HUDEP-2 (cell line): ENCODE results near the gene CDKAL1.
"Not testable (repeated sequence)": the region's sequence is repeated elsewhere in the genome, so short reads cannot be mapped to it uniquely, and the experiment has no call there.

Source experiments
- DNase-seq, 76 experiments: peaks; one replicate each; lab custom pipeline; 2025; ENCODE audit not compliant: unreplicated experiment in 76 of 76; lab: John Stamatoyannopoulos, UW

CDKAL1 gene

DNA sequence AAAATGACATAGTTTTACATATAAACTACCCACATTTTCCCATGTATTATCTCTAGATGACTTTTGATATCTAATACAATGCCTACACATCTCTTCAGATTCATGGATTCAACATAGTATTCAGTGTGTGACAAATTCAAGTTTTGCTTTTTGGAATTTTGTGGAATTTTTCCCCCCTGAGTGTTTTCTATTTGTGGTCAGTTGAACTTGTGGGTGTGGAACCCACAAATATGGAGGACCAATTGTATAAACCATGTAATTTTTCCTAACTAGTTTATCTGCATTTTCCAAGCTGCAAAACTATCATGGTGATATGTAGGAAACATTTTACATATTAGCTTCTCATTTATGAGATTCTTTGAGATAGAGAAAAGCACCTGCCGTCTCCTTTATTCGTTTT, 685.0 kb downstream of the CDKAL1 start:
- DNase-seq, result no peak

DNA sequence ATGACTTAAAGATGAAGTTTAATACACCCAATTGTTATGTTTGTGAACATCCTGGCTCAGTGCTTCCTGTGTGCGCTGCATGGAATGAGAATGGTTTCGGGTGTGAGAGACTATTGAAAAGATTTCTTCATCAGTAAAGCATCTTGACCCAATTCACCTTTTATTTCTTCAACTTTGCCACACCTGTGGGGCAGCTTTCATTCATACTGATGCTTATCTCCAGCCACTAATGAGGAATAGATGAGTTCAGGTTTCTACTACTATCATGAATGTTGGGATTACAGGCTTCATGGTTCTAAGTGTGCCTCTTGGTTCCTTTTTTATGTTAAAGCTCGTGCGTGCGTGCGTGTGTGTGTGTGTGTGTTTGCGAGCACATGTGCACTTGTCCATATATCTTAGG, 685.6 kb downstream of the CDKAL1 start:
- DNase-seq, result no peak

DNA sequence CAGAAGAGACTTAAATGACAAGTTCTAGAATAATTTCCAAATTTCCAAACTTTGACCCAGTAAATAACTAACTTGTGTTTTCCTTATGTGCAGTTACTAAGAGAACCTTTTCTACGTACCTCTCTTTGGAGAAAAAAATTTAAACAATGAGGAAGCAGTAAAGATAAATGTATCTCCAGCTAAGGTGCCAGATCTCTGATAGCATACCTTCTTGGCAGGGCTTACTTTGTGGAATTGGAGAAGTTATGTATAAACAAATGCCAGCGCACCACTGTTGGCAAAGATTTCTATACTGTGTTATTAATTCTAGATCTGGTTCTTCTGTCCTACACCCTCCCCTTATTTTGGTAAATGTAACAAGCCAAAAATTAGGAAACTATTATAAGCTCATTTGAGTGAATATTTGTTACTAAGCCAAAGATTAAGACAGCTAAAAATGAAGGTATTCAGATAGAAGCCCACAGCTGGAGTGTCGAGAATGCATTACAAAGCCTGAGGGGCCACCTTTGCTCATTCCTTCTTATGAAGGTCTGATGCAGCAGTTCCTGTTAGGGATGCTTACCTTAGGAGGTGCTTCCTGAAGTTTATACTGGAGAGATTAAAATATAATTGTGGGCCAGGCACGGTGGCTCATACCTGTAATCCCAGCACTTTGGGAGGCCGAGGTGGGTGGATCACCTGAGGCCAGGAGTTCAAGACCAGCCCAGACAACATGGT, 686.2 kb downstream of the CDKAL1 start:
- DNase-seq, result no peak

DNA sequence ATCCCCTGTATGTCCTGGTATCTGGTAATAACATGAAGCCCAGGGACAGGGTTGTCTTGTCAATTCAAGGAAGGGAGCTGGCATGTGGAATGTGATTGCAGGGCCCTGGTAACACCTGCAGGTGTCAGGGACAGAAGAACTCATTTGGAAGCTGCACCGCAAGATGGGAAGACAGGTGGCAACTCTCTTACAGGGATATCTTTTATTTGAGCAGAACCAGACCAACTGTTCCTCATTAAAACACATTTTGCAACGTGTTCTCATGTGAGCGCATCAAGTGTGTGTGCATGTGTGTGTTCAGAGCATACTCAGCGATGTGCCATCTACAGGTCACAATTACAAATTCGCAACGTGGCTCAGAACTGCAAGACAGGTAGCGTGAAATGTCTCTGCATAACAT, 688.4 kb downstream of the CDKAL1 start:
- no peak for DNase-seq

DNA sequence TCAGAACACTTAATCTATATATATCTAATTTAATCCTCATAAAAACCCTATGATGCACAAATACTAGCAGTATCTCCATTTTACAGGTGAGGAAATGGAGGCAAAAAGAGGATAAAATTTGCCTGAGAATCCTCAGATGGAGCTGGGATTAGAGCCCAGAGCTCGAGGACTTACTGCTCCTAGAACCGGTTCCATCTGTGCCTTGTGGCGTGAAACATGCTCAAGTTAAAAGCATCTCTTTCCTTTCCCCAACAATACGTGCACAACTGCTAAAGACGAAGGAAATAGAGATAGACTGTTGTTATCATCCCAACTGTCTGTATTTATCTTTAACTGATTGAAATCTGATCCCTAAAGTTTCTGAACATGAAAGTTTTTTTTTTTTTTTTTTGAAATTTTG, 691.7 kb downstream of the CDKAL1 start:
- no peak for DNase-seq

DNA sequence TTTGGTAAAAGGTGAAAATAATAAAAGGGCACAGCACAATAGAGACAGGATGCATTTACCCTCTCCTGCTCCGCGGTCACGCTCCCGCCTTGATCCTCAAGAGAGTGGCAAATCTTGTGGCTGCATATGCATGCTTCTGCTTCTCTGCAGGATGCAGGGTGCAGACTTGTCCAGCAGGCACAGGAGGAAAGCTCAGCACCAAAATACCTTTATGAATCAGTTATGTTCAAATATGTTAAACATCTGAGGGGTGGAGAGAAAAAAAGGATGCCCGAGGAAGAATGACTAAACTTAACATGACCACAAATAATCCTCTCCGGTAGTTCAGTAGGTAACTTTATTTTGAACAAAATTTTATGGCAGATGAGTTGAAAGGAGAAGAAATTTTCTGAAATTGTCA, 693.2 kb downstream of the CDKAL1 start:
- no peak for DNase-seq

DNA sequence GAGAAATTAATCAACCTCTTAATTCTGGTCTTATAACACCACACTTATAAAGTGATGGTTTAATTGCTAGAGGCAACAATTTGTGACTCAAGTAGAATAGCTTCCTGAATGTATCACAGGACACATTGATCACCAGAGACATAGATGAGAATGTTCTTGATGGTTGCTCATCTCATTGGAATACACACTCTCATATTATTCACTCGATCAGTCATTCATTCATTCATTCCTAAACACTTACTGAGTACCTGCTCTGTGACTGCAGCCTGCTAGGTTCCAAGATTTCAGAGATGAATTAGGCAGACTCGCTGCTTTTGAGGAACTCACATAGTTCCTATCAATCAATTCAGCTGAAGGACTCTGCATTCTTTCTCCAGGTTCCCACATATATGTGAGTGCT, 694.2 kb downstream of the CDKAL1 start:
- no peak for DNase-seq

DNA sequence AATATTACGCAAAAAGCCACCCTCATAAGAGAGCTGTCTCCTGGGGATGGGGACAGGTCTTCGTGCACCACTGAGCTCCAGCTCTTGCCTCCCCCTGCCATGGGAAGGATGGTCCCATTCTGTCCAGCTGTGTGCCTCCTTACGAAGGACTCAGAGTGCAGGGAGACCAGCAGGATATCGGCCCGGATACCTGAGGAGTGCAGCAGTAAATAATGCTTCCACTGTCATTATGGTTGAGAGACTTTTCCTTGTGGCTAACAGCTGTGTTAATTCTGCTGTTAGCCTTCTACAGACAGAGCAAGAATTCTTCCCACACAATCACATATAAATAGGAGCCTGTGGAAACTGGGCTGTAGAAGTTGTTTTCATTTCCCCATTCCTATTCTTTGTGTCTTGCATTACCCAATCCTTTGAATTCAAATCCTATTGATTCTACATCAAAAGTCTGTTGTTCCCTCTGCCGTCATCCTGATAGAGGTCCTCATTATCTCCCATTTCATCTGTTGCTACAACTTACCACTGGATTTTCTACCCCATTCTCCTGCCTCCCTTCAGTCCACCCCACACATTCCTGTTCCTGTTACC, 694.7 kb downstream of the CDKAL1 start:
- DNase-seq, result no peak

DNA sequence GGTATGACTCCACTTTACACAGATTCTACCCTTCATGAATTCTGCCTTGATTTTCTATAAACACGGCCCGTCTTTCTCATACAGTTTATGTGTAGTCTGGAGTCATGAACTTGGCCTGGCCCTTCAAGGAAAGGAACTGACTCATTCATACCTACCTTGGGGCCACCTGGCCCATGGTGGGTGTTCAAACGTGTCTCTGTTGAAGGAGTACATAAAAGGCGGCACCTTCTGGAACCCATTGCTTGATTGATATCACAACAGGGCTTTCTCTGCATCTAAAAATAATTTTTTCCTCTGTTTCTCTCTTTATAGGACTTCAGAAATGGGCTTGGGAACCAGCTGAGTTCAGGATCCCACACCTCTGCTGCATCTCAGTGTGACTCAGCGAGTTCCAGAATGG, 696.3 kb downstream of the CDKAL1 start:
- DNase-seq, result no peak

DNA sequence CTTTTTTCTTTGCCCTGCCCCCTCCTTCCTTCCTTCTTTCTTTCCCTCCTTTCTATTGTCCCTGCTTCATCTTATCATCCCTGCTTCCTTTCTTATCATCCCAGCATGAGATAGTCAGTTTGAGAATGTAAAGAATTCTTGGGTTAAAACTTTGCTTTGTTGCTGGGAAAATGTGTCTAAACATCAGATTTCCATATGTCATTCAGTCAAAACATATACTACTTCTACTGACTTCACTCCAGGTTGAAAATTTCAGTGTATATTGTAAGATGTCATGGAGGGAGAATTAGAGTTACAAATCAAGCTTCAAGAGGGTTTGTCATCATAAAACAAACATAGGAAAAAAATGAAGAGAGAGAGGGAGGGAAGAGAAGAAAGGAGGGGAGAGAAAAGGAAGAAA, 700.9 kb downstream of the CDKAL1 start:
- DNase-seq, result no peak

DNA sequence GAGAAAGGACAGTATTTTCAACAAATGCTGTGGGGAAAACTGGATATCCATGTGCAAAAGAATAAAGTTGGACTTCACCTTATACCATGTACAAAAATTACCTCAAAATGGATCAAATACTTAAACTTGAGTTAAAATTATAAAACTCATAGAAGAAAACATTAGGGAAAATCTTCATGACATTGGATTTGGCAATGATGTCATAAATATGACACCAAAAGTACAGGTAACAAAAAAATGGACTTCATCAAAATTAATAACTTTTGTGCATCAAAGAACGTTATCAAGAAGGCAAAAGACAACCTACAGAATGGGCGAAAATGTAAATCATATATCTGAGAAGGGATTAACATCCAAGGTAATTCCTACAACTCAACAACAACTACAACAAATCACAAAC, 704.0 kb downstream of the CDKAL1 start:
- no peak for DNase-seq

DNA sequence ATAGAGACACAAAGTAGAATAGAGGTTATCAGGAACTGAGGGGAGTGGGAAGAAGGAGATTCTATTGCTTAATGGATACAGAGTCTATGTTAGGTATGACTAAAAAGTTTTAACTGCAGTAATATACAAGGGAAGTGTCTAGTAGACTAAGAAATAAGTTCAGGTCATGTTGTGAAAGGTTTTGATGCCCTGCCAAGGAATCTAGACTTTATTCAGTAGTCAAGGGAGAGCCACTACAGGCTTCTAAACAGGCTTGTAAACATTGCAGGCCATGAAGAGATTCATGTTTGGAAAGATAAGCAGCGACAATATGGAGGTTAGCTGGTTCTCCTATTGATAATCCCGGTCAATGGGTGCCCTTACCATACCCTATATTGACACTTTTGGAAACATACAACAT, 706.5 kb downstream of the CDKAL1 start:
- no peak for DNase-seq

DNA sequence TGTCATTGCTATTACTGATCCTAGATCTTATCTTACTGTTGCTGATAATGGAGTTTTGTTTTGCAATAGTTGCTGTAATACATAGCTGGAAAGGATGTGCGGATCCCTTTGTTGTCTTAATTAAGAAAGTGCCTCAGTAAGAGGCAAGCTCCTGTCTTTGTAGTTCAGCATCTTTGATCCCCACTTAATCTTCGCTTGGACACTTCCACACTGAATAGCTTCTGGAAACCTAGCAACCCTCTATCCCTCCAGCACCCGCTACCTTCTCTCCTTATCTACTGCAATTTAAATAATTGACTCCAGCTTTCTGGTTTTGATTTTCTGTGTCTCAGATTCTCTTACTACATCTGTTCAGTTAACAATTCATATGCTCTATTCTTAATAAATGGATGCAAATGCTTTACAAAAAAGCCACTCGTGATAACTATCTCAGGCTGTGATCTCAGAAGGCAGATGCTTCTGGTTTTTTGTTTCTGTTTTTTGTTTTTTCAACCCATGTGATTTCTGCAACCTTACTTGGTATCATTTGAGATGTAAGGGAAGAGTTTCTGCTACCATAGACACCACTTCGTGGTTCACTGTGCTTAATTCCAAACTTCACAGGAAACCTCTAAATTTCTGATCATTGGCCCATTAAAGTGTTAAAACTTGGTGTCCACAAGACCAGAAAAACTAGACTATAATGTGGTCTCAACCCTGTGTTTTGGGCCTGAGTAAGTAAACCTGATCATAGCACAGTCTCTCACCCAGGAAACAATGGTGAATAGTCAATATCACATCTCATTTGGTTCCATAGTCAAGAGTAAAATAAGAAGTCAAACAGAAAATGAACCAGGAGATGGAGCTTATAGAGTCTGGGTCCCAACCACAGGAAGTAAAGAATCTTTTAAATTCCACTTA, 707.2 kb downstream of the CDKAL1 start:
- no peak for DNase-seq

DNA sequence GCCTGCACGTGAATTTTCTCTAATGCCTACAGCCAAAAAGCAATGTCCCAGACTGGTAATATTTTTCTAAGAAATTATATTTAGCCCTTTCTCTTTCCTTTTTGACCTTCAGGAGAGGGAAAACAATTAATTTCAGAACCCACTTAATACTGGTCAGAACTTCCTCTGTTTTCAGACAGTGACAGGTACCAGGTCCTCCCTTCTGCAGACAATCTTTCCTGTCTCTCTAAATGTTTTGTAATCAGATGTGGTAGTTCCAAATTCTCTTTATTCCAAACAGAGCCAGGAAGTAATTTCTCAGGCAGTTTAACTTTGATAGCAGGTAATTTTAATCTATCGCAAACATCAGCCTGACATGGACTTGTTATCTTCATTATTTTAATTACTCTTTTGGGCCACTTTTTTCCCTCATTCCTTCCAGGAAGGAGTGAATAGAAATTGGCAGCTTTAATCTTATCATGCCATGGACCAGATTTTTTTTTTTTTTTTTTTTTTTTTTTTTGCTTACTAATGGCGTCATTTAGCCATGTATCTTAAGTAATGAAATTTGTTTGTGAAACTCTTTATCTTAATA, 710.7 kb downstream of the CDKAL1 start:
- DNase-seq, result no peak

DNA sequence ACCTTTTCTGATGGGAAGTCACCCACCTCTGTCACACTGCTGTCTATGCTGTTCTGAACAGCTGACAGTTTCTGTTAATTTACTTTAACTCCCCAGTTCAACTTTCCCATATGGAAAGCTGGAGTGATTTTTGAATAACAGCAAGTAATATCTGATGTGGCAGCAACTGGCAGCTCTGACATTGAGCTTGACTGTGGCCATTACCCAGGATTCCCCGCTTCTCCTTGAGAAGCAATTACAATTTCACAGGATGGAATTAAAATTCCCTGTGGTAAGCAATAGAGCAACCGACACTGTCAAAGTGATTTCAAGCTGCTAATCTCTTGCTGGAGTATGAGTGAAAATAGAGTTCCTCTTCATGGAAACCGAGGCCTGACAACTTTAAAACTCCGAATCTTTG, 711.2 kb downstream of the CDKAL1 start:
- no peak for DNase-seq

DNA sequence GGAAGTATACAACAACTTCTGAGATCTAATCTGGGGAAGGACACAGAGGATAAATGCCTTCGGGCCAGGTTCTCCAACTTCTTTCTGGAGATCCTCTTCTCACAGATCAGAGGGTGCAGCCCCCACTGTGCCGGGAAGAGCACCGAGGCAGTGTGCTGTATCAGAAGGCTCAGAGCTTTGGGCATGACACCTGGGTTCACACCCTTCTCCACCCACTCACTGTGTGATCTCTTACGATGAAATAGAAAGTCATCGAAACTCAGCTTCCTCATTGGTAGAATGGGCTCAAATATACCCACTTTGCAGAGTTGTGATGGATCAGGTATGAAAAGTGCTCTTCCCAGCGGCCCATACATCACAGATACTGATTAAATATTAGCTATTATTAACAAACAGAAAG, 711.8 kb downstream of the CDKAL1 start:
- no peak for DNase-seq

DNA sequence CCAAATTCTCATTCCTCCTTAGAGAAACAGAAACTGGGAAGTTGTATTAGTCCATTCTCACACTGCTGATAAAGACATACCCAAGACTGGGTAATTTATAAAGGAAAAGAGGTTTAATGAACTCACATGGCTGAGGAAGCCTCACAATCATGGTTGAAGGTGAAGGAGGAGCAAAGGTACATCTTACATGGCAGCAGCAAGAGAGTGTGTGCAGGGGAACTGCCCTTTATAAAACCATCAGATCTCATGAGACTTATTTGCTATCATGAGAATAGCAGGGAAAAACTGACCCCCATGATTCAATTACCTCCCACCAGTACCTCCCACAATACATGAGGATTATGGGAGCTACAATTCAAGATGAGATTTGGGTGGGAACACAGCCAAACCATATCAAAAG, 720.2 kb downstream of the CDKAL1 start:
- DNase-seq, result not testable (repeated sequence)

DNA sequence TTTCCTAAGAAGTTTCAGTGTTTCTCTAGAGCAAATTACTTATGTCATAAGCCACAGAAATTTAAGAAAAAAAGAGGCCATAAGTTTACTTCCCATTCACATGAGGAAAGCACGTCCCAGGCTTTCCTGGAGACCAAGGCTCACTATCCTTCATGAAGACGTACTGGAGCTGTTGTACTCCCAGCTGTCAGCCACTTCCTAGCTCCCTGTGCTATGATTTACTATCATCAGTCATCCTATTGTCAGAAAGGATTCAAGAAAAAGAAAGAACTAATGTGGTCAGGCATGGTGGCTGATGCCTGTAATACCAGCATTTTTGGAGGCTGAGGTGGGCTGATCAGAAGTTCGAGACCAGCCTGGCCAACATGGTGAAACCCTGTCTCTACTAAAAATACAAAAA, 721.9 kb downstream of the CDKAL1 start:
- no peak for DNase-seq

DNA sequence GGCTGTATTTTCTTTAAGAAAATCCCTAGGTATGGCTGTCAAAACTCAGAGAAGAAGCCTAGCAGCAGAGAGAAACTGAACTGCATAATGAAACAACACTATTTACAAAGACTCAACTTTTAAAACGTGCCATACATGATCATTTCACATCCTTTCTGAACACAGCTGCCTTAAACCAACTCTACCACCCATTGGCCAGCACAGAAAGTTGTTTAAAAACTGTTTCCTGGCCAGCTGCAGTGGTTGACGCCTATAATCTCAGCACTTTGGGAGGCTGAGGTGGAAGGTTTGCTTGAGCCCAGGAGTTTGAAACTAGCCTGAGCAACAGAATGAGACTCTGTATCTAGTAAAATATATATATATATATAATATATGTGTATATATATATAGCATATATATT, 722.9 kb downstream of the CDKAL1 start:
- no peak for DNase-seq

DNA sequence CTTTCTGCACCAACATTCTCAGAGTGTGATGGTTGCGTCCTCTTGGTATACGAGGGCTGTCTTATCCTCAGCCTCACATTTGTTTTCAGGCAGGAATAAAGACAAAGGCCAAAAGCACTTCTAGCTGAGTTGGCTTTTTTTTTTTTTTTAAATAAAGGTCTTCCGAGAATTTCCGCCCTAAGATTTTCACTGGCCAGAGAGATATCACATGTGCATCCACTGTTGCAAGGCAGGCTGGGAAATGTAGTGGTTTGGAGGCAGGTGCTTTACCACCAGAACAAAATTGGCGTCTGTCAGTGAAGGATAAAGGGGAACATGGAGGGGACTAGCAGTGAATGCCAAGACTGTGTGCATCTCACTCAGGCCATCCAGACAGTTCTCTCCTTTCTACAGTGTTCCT, 724.4 kb downstream of the CDKAL1 start:
- DNase-seq, result no peak

DNA sequence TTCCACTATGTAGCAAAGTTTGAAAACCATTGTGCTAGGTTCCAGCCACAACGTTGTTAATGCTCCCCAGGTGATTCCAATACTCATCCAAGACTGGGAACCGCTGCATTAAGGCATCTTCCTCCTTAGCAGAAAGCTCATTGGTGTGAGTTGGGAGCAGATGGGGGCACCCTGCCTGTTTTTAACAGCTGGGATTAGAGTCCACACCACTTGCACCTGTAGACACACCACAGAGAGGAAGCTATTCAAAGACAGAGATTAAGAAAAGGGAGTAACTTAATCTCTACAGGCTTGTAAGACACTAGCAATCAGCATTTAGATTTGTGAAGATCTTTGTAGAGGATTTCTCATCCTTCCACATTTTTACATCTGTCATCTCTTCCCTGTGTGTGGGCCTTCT, 725.4 kb downstream of the CDKAL1 start:
- DNase-seq, result no peak

DNA sequence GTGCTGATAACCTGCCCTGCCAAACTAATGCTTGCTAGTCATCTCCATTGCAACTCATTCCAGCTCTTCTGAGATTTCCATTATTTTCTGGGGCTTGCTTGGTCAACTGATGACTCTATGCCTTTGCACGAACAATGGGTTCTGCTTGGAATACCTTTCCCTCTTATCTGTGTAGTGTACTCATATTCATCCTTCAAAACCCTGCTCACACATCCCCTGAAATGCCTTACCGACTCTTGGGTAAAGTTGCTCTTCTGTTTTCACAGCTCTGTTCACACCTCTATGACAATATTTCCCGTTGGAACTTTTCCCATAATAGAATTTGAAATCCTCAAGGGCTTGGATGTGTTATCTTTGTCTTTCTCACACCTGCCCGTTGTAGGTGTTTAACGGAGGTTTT, 728.2 kb downstream of the CDKAL1 start:
- no peak for DNase-seq
